Activated CD8-positive, alpha-beta T cell treated with anti-CD3 and anti-CD28 coated beads, Interleukin-2, amount 10 ng/mL, durations not matched to agents 7 days and 5 days (primary cell): ENCODE measurements around the gene RPL7A. TPM values are rescaled to one million over a fixed set of nuclear protein-coding genes. Genes with fewer than 3 reads are reported as not detected.
"Not testable (repeated sequence)": the region's sequence is repeated elsewhere in the genome, so short reads cannot be mapped to it uniquely, and the experiment has no call there.

Experiments used
- ATAC-seq: fragments of 150-1000 bp; cut with Tn5 transposase; one replicate; pipeline ENCODE4 v1.10.0; 2021; ENCODE audit warnings: moderate library complexity
- CTCF ChIA-PET: fragments of 350-600 bp; sonication (Branson Sonifier 250); formaldehyde crosslinking; loops from one replicate; lab custom pipeline; 2021; ENCODE audit warnings: antibody characterized with exemption; lab: Charles Lee
- POLR2A ChIA-PET: fragments of 350-600 bp; sonication (Branson Sonifier 250); formaldehyde crosslinking; loops from one replicate; lab custom pipeline; 2021; ENCODE audit warnings: antibody characterized with exemption; lab: Charles Lee
- DNase-seq: peaks from one replicate; pipeline ENCODE4 v3.0.0-alpha.2; 2020
- H3K27ac Mint-ChIP-seq: one replicate; pipeline ENCODE4 v1.8.0; 2021; ENCODE audit warnings: mild to moderate bottlenecking, mixed read lengths
- H3K27me3 Mint-ChIP-seq: one replicate; pipeline ENCODE4 v1.8.0; 2021; ENCODE audit warnings: low read depth, mixed read lengths
- H3K36me3 Mint-ChIP-seq: one replicate; pipeline ENCODE4 v1.8.0; 2021; ENCODE audit warnings: low read depth, mixed read lengths
- H3K4me1 Mint-ChIP-seq: one replicate; pipeline ENCODE4 v1.8.0; 2021; ENCODE audit warnings: low read depth, mixed read lengths
- H3K4me3 Mint-ChIP-seq: one replicate; pipeline ENCODE4 v1.8.0; 2021; ENCODE audit warnings: mild to moderate bottlenecking, mixed read lengths
- H3K9me3 Mint-ChIP-seq: one replicate; pipeline ENCODE4 v1.8.0; 2022; ENCODE audit warnings: mixed read lengths; ENCODE audit not compliant: insufficient read depth
- total RNA-seq, 2 experiments: library from RNA; stranded (reverse); gene quantifications; one replicate each; pipeline ENCODE4 v1.2.3, GENCODE V29; 2021

Gene RPL7A
- total RNA-seq, 2 experiments from 2014 or later, result 1,894 to 1,933 TPM

- CTCF ChIA-PET, result no interaction called here
- peaks cover 5% of the 10 kb centered on the region for H3K27me3 Mint-ChIP-seq
- H3K4me3 Mint-ChIP-seq, result no peak overlapping the region
- H3K9me3 Mint-ChIP-seq, result no peaks in the 10 kb centered on the region
- no peak for ATAC-seq
- DNase-seq, result no peak
- no peaks in the 10 kb centered on the region for H3K4me1 Mint-ChIP-seq
- H3K36me3 Mint-ChIP-seq, result no peaks in the 10 kb centered on the region
- no peak overlapping the region for H3K27ac Mint-ChIP-seq
- POLR2A ChIA-PET, result no interaction called here
Observed at GRCh38 chr9:133315997-133316396, 32.0 kb upstream of the RPL7A start.

GRCh38 chr9:133317551-133317950 lies 30.5 kb upstream of the RPL7A start:
- H3K4me3 Mint-ChIP-seq, ATAC-seq, H3K9me3 Mint-ChIP-seq, DNase-seq, H3K27me3 Mint-ChIP-seq, H3K36me3 Mint-ChIP-seq, H3K27ac Mint-ChIP-seq, H3K4me1 Mint-ChIP-seq, POLR2A ChIA-PET: not testable (repeated sequence)
- CTCF ChIA-PET, result interaction anchor here (1.4 kb wide), 1 partner anchor 12 kb away, joined by 4 read pairs; no protein-coding TSS in a partner anchor

- ChIA-PET CTCF (no interaction called here), POLR2A (no interaction called here)
- Mint-ChIP-seq H3K4me1 (no peaks in the 10 kb centered on the region), H3K27ac (no peak overlapping the region), H3K27me3 (peaks cover 5% of the 10 kb centered on the region), H3K4me3 (no peak overlapping the region), H3K36me3 (no peaks in the 10 kb centered on the region), H3K9me3 (no peaks in the 10 kb centered on the region)
- DNase-seq (no peak), ATAC-seq (no peak)
Observed at GRCh38 chr9:133320421-133320881, 27.6 kb upstream of the RPL7A start.

GRCh38 chr9:133321411-133321935 lies 26.5 kb upstream of the RPL7A start:
- ATAC-seq (no peak), DNase-seq (no peak)
- Mint-ChIP-seq H3K27me3 (peaks cover 2% of the 10 kb centered on the region), H3K4me3 (no peak overlapping the region), H3K9me3 (no peaks in the 10 kb centered on the region), H3K4me1 (no peaks in the 10 kb centered on the region), H3K36me3 (no peaks in the 10 kb centered on the region), H3K27ac (no peak overlapping the region)
- POLR2A ChIA-PET, result no interaction called here
- CTCF ChIA-PET, result no interaction called here

GRCh38 chr9:133322701-133323100 lies 25.3 kb upstream of the RPL7A start:
- POLR2A ChIA-PET, result no interaction called here
- Mint-ChIP-seq H3K4me3 (no peak overlapping the region), H3K27me3 (no peaks in the 10 kb centered on the region), H3K4me1 (no peaks in the 10 kb centered on the region), H3K36me3 (no peaks in the 10 kb centered on the region), H3K9me3 (no peaks in the 10 kb centered on the region), H3K27ac (no peak overlapping the region)
- CTCF ChIA-PET, result no interaction called here
- ATAC-seq, result no peak
- no peak for DNase-seq

- ChIA-PET CTCF (interaction anchor here (1.6 kb wide), 1 partner anchor 137 kb away, joined by 3 read pairs; no protein-coding TSS in a partner anchor), POLR2A (no interaction called here)
- Mint-ChIP-seq H3K4me1 (no peaks in the 10 kb centered on the region), H3K27ac (no peak overlapping the region), H3K4me3 (no peak overlapping the region), H3K27me3 (no peaks in the 10 kb centered on the region), H3K9me3 (no peaks in the 10 kb centered on the region), H3K36me3 (no peaks in the 10 kb centered on the region)
- DNase-seq, result no peak
- ATAC-seq, result no peak
Observed at GRCh38 chr9:133323211-133323610, 24.8 kb upstream of the RPL7A start.

GRCh38 chr9:133323991-133324703 lies 23.9 kb upstream of the RPL7A start:
- peaks cover 3% of the 10 kb centered on the region for H3K36me3 Mint-ChIP-seq
- H3K27me3 Mint-ChIP-seq, result no peaks in the 10 kb centered on the region
- ChIA-PET POLR2A (no interaction called here), CTCF (interaction anchor here (1.6 kb wide), 1 partner anchor 138 kb away, joined by 3 read pairs; no protein-coding TSS in a partner anchor)
- H3K9me3 Mint-ChIP-seq, result no peaks in the 10 kb centered on the region
- H3K4me3 Mint-ChIP-seq, result no peak overlapping the region
- no peaks in the 10 kb centered on the region for H3K4me1 Mint-ChIP-seq
- ATAC-seq, result no peak
- H3K27ac Mint-ChIP-seq, result no peak overlapping the region
- DNase-seq, result no peak

- peaks cover 20% of the 10 kb centered on the region for H3K36me3 Mint-ChIP-seq
- H3K9me3 Mint-ChIP-seq, H3K4me1 Mint-ChIP-seq, H3K27ac Mint-ChIP-seq, CTCF ChIA-PET, H3K4me3 Mint-ChIP-seq, ATAC-seq, H3K27me3 Mint-ChIP-seq, DNase-seq, POLR2A ChIA-PET: not testable (repeated sequence)
Observed at GRCh38 chr9:133327021-133327420, 21.0 kb upstream of the RPL7A start.

- no peaks in the 10 kb centered on the region for H3K9me3 Mint-ChIP-seq
- POLR2A ChIA-PET, result no interaction called here
- H3K4me1 Mint-ChIP-seq, result peaks cover 5% of the 10 kb centered on the region
- no peaks in the 10 kb centered on the region for H3K27me3 Mint-ChIP-seq
- H3K4me3 Mint-ChIP-seq, result no peak overlapping the region
- H3K27ac Mint-ChIP-seq, result no peak overlapping the region
- ATAC-seq, result no peak
- CTCF ChIA-PET, result interaction anchor here (4.5 kb wide), 1 partner anchor 141 kb away, joined by 35 read pairs; no protein-coding TSS in a partner anchor
- no peak for DNase-seq
- H3K36me3 Mint-ChIP-seq, result peaks cover 28% of the 10 kb centered on the region
Observed at GRCh38 chr9:133327834-133328484, 20.1 kb upstream of the RPL7A start.

- H3K27me3 Mint-ChIP-seq, result not testable (repeated sequence)
Observed at GRCh38 chr9:133329306-133330156, 18.5 kb upstream of the RPL7A start.

GRCh38 chr9:133331221-133331620 lies 16.8 kb upstream of the RPL7A start:
- Mint-ChIP-seq H3K27me3 (no peaks in the 10 kb centered on the region), H3K27ac (no peak overlapping the region), H3K4me3 (no peak overlapping the region), H3K36me3 (peaks cover 56% of the 10 kb centered on the region), H3K4me1 (peaks cover 28% of the 10 kb centered on the region), H3K9me3 (no peaks in the 10 kb centered on the region)
- POLR2A ChIA-PET, result interaction anchor here (1.2 kb wide), 1 partner anchor 148 kb away, joined by 5 read pairs; the partner anchor contains the start of gene SLC2A6
- ATAC-seq (no peak), DNase-seq (no peak)
- CTCF ChIA-PET, result interaction anchor here (1.0 to 4.5 kb wide), 4 partner anchors 8 to 314 kb away, joined by 3 to 35 read pairs (median 8); no protein-coding TSS in a partner anchor

More at GRCh38 chr9:133329306-133330156, 18.5 kb upstream of the RPL7A start:
- H3K4me1 Mint-ChIP-seq, result peaks cover 13% of the 10 kb centered on the region
- H3K9me3 Mint-ChIP-seq, H3K27ac Mint-ChIP-seq, H3K4me3 Mint-ChIP-seq, DNase-seq, ATAC-seq: not testable (repeated sequence)
- POLR2A ChIA-PET, result interaction anchor here (1.4 kb wide), 1 partner anchor 19 kb away, joined by 4 read pairs; no protein-coding TSS in a partner anchor
- CTCF ChIA-PET, result interaction anchor here (0.7 to 4.5 kb wide), 11 partner anchors 10 to 307 kb away, joined by 3 to 35 read pairs (median 7); partner anchors contain the start of gene STKLD1
- peaks cover 41% of the 10 kb centered on the region for H3K36me3 Mint-ChIP-seq
